ENCODE results near the gene CHCHD6.

CHCHD6 gene

DNA sequence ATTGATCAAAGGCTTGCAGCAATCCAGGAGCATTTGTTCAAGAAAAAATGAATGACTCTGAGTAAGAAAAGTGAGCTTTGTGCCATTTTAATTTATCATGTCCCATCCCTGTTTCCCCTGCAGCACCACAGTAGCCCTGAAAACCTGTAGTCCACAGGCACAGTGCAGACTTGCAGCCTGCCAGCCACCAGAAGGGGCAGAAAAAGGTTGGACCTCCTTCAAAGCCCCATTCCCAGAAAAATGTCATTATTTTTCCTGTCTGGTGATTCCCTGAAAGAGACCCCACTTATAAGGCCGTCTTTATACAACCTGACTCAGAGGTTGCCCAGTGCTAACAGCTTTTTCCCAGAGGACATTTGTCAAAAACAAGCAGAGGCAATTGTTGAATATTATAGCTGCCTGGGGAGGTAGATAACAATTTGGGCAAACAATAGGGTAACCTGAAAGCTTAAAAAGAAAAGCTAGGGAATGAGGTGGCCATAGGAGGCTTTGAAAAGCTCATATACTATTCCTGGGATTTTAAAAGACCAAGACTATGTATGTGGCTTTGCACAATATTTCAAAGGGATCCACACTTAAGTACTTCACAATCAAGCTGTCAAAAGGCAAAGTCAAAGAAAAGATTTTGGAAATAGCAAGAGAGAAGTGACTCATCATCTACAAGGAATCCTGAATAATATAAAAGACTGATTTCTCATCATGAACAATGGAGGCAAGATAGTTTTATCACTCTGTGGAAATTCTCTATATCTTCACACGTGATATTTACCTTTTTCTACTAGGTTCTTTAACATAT is 142.1 kb downstream of the CHCHD6 start:
- no peak overlapping the region for H3K4me3 ChIP-seq (ENCODE audit: low read length)
- no peak for TF ChIP-seq ZNF274 (IDR thresholded peaks at IDR 0.05; ENCODE audit: low read depth, low read length)

- no peak for TF ChIP-seq ZNF274 (IDR thresholded peaks at IDR 0.05; ENCODE audit: low read depth, low read length)
- H3K4me3 ChIP-seq (ENCODE audit: low read length) = no peak overlapping the region
Observed at GRCh38 chr3:126847061-126847460, 143.0 kb downstream of the CHCHD6 start.

- TF ChIP-seq ZNF274 (IDR thresholded peaks at IDR 0.05; ENCODE audit: low read depth, low read length) = no peak
- no peak overlapping the region for H3K4me3 ChIP-seq (ENCODE audit: low read length)
Observed at GRCh38 chr3:126848991-126849390, 145.0 kb downstream of the CHCHD6 start.

GRCh38 chr3:126849768-126850167 is 145.7 kb downstream of the CHCHD6 start:
- H3K4me3 ChIP-seq (ENCODE audit: low read length) = no peak overlapping the region
- TF ChIP-seq ZNF274 (IDR thresholded peaks at IDR 0.05; ENCODE audit: low read depth, low read length) = no peak

DNA sequence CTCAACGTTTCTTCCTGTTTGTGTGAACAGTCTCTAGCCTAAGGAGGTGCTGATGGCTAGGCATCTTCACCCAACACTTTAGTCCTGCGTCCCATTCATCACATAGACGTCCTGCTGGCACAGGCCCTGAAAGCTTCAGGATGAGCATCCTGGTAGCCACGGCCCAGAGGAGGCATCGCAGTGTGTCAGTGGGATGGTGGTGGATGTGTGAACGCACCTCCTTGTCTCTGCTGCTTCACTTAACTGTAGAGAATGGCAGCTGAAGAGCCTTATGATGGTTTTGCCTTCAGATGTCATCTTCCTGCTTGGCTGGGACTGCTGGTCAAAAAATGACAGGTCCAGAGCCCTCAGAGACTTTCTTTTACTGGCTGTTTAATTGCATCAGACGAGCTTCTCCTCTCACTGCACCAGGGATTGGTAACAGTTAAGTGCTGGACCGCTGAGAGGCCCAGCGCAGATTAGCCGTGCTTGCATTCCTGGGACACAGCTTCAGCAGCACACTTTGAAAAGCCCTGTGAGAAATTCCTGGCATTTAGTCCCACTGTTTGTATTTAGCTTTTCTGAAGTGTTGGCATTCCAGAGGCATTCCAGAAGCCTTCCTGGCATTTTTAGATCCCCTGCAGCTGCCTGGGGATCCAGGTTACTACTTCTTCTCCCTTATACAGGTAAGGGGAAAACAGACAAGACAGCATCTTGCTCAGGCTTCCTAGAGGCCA is 146.5 kb downstream of the CHCHD6 start:
- H3K4me3 ChIP-seq (ENCODE audit: low read length) = no peak overlapping the region
- TF ChIP-seq ZNF274 (IDR thresholded peaks at IDR 0.05; ENCODE audit: low read depth, low read length) = no peak

GRCh38 chr3:126851382-126851781 is 147.3 kb downstream of the CHCHD6 start:
- H3K4me3 ChIP-seq (ENCODE audit: low read length) = no peak overlapping the region
- no peak for TF ChIP-seq ZNF274 (IDR thresholded peaks at IDR 0.05; ENCODE audit: low read depth, low read length)

DNA sequence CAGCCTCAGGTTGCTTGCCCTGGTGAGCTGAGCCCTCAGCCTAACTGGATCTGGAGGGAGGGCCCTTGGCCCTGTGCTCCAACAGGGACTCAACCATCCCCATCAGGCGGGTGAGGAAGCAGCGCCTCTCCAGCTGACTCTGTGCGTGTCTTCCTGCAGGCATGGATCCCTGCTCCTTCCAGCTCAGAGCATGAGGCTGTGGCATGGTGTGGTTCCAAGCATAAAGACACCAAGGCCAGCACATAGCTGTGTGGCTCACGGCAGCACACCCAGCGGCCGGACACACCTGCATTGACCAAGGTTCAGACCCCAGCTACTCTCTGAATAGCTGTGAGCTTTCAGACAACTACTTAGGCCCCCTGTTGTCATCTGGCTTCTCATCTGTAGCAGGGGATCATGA is 147.9 kb downstream of the CHCHD6 start:
- H3K4me3 ChIP-seq (ENCODE audit: low read length) = no peak overlapping the region
- no peak for TF ChIP-seq ZNF274 (IDR thresholded peaks at IDR 0.05; ENCODE audit: low read depth, low read length)

DNA sequence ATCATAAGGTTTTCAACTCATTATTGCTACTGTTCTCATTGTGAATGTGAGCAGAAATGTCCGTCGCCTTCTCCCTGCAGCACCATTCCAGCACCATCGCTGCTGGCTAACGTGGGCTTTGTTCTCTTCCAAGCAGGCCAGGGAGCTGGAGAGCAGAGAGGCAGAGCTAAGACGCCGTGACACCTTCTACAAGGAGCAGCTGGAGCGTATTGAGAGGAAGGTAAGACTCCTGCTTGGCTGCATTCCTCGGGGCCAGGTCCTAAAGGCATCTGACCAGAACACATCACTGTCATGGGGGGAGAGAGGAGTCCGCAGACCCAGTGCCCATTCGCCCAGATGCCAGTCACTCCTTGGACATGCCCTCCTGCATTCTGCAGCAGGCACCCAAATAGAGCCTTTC is 148.5 kb downstream of the CHCHD6 start:
- H3K4me3 ChIP-seq (ENCODE audit: low read length) = no peak overlapping the region
- no peak for TF ChIP-seq ZNF274 (IDR thresholded peaks at IDR 0.05; ENCODE audit: low read depth, low read length)

DNA sequence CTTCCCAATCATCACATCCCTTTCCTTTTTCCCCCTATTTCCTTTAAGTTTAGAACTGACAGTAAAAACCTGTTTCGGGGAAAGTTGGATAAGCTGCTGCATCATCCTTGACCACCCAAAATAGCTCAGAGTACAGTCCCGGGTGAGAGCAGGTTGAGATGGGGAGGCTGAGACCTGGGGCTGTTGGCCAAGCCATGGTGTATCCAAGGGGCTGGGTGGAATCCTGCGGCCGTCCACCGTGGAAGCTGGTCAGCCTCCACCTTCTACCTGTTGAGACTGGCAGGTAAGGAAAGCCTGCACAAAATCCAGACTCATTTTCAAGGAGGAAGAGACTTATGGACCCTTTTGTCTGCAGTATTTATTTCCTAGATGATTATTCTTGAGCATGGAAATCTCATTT is 150.6 kb downstream of the CHCHD6 start:
- H3K4me3 ChIP-seq (ENCODE audit: low read length) = no peak overlapping the region
- TF ChIP-seq ZNF274 (IDR thresholded peaks at IDR 0.05; ENCODE audit: low read depth, low read length) = no peak

DNA sequence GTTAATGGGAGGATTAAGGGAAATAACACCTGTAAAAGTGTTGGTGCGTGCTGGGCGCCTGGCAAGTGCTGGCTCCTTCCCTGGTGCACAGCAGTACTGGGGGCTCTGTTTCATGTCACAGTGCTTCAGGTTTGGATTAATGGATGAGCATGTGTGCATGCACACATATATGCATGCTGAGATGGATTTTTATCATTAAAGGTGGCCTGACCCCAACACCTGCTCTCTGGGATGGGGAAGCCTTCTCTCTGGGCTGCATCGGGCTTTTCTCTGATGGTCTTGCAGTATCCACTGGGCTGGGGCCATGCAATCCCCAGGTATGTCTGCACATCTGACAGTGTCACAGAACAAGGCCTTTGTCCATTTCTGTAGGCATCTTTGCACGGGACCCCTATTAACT is 151.3 kb downstream of the CHCHD6 start:
- no peak for TF ChIP-seq ZNF274 (IDR thresholded peaks at IDR 0.05; ENCODE audit: low read depth, low read length)
- H3K4me3 ChIP-seq (ENCODE audit: low read length) = no peak overlapping the region

- no peak overlapping the region for H3K4me3 ChIP-seq (ENCODE audit: low read length)
- TF ChIP-seq ZNF274 (IDR thresholded peaks at IDR 0.05; ENCODE audit: low read depth, low read length) = no peak
Observed at GRCh38 chr3:126857928-126858327, 153.9 kb downstream of the CHCHD6 start.

DNA sequence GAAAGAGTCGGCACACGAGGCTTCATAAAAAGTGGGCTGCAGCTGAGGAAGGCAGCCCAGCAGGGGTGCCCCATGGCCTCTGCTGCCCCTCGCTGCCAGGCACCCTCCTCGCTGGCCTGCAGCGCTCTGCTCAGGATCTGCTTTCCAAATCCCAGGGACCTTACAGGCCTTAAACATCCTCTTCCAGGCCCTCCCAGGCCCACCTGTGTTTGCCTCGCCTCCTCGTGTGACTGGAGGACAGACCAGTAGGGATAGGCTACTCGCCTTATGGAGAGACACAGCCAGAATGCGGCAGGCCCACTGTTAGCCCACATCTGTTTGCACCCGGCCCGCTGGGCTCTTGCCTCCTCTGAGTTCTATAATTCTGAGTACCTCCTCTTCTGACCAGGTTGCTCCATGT is 154.4 kb downstream of the CHCHD6 start:
- no peak for TF ChIP-seq ZNF274 (IDR thresholded peaks at IDR 0.05; ENCODE audit: low read depth, low read length)
- H3K4me3 ChIP-seq (ENCODE audit: low read length) = no peak overlapping the region

- TF ChIP-seq ZNF274 (IDR thresholded peaks at IDR 0.05; ENCODE audit: low read depth, low read length) = no peak
- H3K4me3 ChIP-seq (ENCODE audit: low read length) = no peak overlapping the region
Observed at GRCh38 chr3:126858887-126859286, 154.8 kb downstream of the CHCHD6 start.

DNA sequence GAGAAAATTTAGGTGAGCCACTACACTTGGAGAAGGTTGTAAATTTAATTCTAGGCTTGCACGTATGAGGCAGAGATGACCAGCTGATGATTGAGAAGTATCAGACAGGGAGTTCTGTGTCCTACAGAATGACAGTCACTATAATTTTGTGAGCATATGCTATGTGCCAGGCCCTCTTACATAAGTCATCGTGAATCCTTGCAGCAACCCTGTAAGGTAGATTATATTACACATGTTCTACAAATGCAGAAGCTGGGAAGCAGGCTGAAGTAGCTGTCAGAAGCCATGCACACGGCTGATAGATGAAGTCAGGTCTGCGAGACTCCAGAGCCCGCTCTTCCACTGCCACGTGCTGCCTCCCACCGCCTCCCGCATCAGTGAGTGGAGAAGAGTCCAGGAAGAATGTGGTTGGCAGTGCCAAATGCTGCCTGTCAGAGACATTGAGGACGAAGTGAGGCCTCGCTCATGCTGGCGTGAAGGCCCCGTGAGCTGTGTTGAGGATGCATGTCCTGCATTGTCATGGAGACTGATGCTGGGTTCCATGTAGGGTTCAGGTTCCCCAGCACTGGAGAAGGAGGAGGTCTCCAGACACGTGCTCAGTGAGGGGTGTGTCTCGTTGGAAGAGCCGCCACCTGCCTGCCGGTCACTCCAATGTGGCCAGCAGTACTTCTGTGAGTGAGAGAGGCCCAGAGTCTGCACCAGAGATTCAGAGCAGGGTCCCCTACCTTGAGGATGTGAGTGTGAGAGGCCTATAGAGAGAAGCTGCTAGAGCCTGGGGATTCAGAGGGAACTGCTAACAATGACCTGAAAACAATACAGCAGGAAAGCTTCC is 155.6 kb downstream of the CHCHD6 start:
- no peak for TF ChIP-seq ZNF274 (IDR thresholded peaks at IDR 0.05; ENCODE audit: low read depth, low read length)
- H3K4me3 ChIP-seq (ENCODE audit: low read length) = no peak overlapping the region

Data from GM08714 (cell line).